ENCODE results near the gene YARS1. TPM values are rescaled to one million over a fixed set of nuclear protein-coding genes. Genes with fewer than 3 reads are reported as not detected.

YARS1 gene
- total and polyA plus RNA-seq, 2 of the 4 experiments (the other 2 are of a cell fraction), result 100 to 166 TPM

DNA sequence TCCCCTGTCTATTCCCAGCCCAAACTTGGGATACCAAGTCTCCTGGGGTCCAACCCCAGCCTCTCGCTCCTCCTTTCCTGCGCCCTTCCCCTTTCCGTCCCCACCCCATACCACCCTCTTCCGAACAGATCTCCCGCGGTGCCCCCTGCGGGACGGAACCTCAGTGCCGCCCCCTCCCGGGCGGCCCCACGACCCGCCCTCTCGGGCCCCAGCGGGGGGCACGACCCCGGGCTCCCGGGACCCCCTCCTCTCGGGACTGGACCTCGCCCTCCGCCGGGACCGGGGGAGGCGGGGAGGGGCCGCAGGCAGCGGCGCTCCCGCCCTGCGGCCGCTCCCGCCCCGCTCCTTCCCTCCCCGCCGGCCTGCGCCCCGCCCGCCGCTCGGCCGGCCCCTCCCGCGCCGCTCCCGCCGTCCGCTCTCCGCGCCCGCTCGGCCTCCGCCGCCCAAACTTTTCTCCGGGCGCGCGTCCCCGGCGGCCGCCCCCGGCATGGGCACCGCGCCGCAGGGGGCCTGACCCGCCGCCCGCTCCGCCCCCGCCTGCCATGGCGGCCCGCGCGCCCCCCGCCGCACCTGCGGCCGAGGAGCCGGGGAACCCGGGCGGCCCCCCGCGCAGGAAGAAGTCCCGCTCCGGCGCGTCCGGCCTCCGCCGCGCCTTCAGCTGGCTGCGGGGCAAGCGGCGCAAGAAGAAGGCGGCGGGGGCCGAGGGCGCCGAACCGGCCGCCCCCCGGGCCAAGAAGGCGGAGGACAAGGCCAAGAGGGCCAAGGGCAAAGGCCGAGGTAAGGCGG, 75.6 kb downstream of the YARS1 start (continued):
- TF ChIP-seq FOS (IDR thresholded peaks at IDR 0.05; ENCODE audit: low read depth, low read length) (no peak), SMC3 (IDR thresholded peaks at IDR 0.05; ENCODE audit: low read depth, low read length) (0 out of 2 replicates have a peak, but pooled peaks have one; percentile 17), NFE2L2 (IDR thresholded peaks at IDR 0.05; ENCODE audit: low read depth, low read length) (no peak), CHD1 (IDR thresholded peaks at IDR 0.05; ENCODE audit: low read depth, low read length) (no peak)
- TF ChIP-seq, protein P1, sequence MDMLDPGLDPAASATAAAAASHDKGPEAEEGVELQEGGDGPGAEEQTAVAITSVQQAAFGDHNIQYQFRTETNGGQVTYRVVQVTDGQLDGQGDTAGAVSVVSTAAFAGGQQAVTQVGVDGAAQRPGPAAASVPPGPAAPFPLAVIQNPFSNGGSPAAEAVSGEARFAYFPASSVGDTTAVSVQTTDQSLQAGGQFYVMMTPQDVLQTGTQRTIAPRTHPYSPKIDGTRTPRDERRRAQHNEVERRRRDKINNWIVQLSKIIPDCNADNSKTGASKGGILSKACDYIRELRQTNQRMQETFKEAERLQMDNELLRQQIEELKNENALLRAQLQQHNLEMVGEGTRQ (IDR thresholded peaks at IDR 0.05; ENCODE audit: low read depth, low read length), result no peak
